ENCODE data around the gene IL15. TPM values are rescaled to one million over a fixed set of nuclear protein-coding genes. Genes with fewer than 3 reads are reported as not detected.

IL15 gene
- total RNA-seq, 4 donors from 2014 or later, result 5.4 to 9.0 (median 7.5) TPM

DNA sequence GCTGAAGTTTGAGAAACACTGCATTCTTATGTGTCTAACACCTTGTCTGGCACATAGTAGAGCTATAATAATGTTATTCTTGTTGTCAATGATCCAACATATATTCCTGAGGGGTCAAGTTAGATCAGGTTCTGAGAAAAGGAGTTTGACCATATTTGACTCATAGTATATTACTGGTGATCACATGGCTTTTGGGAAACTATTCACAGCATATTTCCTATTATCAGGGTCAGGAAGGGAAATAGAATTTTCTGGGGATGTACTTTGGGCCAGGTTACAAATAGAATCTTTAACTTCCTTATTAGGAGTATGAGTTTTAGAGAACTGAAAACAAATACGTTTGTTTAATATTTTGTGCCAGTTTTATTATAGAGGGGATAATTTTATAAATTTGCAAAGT, 11.6 kb downstream of the IL15 start:
- TF ChIP-seq, protein P1, sequence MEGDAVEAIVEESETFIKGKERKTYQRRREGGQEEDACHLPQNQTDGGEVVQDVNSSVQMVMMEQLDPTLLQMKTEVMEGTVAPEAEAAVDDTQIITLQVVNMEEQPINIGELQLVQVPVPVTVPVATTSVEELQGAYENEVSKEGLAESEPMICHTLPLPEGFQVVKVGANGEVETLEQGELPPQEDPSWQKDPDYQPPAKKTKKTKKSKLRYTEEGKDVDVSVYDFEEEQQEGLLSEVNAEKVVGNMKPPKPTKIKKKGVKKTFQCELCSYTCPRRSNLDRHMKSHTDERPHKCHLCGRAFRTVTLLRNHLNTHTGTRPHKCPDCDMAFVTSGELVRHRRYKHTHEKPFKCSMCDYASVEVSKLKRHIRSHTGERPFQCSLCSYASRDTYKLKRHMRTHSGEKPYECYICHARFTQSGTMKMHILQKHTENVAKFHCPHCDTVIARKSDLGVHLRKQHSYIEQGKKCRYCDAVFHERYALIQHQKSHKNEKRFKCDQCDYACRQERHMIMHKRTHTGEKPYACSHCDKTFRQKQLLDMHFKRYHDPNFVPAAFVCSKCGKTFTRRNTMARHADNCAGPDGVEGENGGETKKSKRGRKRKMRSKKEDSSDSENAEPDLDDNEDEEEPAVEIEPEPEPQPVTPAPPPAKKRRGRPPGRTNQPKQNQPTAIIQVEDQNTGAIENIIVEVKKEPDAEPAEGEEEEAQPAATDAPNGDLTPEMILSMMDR (IDR thresholded peaks at IDR 0.05; ENCODE audit: low read depth), result no peak

- TF ChIP-seq, protein P1 (IDR thresholded peaks at IDR 0.05; ENCODE audit: low read depth), result no peak
Observed at GRCh38 chr4:141652161-141652778, 15.9 kb downstream of the IL15 start.

DNA sequence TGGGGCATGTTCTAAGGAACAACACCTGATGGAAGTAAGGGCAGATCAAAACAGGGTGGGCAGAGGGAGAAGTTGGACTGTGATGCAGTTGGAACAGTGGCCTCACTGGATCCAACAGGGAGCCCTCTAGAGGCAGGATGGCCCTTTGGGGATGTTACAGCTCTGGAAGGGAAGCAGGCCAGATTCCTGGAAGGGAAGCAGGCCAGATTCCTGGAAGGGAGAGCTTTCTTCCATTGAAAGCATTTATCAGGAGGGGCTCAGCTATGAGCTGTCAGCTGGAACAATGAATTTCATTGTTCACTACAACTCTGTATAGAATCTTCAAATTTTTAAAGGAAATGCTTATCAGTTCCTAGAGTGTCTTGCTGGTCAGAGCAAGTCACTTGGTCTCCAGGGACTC, 17.7 kb downstream of the IL15 start:
- TF ChIP-seq, protein P1 (IDR thresholded peaks at IDR 0.05; ENCODE audit: low read depth), result no peak

DNA sequence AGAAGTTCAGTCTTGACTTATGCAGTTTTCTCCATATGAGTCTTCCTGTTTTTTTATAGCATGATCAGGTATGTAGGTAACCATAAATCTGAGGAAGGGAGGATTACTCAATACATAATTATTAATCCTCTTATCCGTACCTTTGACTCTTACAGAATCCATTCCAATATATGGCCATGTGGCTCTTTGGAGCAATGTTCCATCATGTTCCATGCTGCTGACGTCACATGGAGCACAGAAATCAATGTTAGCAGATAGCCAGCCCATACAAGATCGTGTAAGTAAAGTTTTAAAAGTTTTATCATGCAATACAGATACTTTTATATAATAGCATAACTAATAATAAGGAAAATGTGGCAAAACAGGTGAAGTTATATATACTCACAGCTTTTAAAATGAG, 19.6 kb downstream of the IL15 start:
- TF ChIP-seq, protein P1 (IDR thresholded peaks at IDR 0.05; ENCODE audit: low read depth), result no peak

DNA sequence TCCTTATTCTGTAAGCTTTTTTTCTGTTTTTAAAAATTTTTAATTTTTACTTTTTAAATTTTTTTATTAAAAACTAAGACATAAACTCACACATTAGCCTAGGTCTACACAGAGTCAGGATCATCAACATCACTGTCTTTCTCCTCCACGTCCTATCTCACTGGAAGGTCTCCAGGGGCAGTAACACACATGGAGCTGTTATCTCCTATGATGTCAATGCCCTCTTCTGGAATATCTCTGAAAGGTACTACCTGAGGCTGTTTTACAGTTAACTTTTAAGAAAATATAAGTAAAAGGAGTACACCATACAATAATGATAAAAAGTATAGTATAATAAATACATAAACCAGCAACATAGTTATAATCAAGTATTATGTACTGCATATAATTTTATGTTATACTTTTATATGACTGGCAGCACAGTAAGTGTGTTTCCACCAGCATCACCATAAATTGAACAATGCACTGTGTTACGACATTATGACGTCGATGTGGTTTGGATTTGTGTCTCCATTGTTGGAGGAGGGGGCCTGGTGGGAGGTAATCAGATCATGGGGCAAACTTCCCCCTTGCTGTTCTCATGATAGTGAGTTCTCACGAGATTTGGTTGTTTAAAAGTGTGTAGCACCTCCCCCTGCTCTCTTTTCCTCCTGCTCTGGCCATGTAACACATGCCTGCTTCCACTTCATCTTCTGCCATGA, 21.3 kb downstream of the IL15 start:
- TF ChIP-seq, protein P1 (IDR thresholded peaks at IDR 0.05; ENCODE audit: low read depth), result no peak

GRCh38 chr4:141658309-141658708, 21.9 kb downstream of the IL15 start:
- TF ChIP-seq, protein P1 (IDR thresholded peaks at IDR 0.05; ENCODE audit: low read depth), result no peak

DNA sequence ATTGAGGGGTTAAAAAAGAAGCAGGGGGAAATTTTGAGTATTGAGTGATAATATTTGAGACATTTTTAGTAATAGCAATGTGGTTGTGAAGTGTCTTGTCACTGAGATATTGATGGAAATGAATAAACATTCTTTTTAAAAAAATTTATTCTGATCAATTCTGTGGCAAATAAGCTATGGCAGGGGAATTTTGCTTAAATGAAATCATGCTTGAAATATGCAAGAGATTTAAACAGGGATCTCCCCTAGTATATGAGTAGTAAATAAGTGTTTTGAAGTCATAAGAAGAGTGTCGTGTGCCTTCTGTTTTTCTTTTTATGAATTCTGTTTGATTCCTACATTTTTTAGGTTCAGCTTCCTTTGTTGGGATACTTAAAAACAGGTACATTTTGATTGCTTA, 23.2 kb downstream of the IL15 start:
- TF ChIP-seq, protein P1 (IDR thresholded peaks at IDR 0.05; ENCODE audit: low read depth), result no peak
